ENCODE measurements around the gene HYKK. TPM values are rescaled to one million over a fixed set of nuclear protein-coding genes. Genes with fewer than 3 reads are reported as not detected.

The HYKK gene
- total RNA-seq, 1 experiment from 2014 or later, result 19.8 TPM

- H3K36me3 ChIP-seq (ENCODE audit: control insufficient read depth, insufficient read depth, low read length), result peaks cover 34% of the 10 kb centered on the region
- BruUV-seq (replicated peaks), result TSS peak; percentile 1
- in situ Hi-C loops (cut with HindIII; ENCODE audit: low pct_unique_long_range_greater_than_20kb, low sequenced_read_pairs), result no loop called here
- ChIA-PET CTCF (no interaction called here), POLR2A (interaction anchor here (0.6 kb wide), 1 partner anchor 15 kb away, joined by 4 read pairs; no protein-coding TSS in a partner anchor)
- H3K9me3 ChIP-seq (ENCODE audit: control insufficient read depth, insufficient read depth, low read depth, low read length), result no peaks in the 10 kb centered on the region
- peaks cover 43% of the 10 kb centered on the region for H3K4me1 ChIP-seq (ENCODE audit: control insufficient read depth, insufficient read depth, low read length)
- DNase-seq (ENCODE audit: low read depth, low spot score) (no peak), ATAC-seq (no peak)
- H3K27ac ChIP-seq (ENCODE audit: low read length), result peak overlapping the region; percentile 95
- intact Hi-C loops (cut with micrococcal nuclease; ENCODE audit: unreplicated experiment), result no loop called here
- no peaks in the 10 kb centered on the region for H3K27me3 ChIP-seq (ENCODE audit: control insufficient read depth, insufficient read depth, low read length)
- H3K4me3 ChIP-seq (ENCODE audit: low read depth in 2 of 2, low read length in 2 of 2), result no peak overlapping the region
- TF ChIP-seq CTCF (IDR thresholded peaks at IDR 0.05) (no peak), TCF7L2 (IDR thresholded peaks at IDR 0.05; ENCODE audit: low read depth, low read length) (no peak), POLR2AphosphoS5 (IDR thresholded peaks at IDR 0.05; ENCODE audit: low read depth, low read length) (no peak), REST (IDR thresholded peaks at IDR 0.05; ENCODE audit: insufficient read depth in 1 of 2, low read depth in 2 of 2, low read length in 1 of 2) (no peak), SIN3A (IDR thresholded peaks at IDR 0.05; ENCODE audit: borderline replicate concordance, insufficient read depth, low read depth, low read length) (no peak)
These were observed 46.0 kb upstream of the HYKK start for GRCh38 chr15:78461171-78461888.

GRCh38 chr15:78469031-78469430 lies 38.3 kb upstream of the HYKK start:
- no peaks in the 10 kb centered on the region; the same call in 1 of the 2 replicates for H3K4me1 ChIP-seq (ENCODE audit: control insufficient read depth, insufficient read depth, low read length)
- ATAC-seq, result no peak
- CTCF ChIA-PET, result interaction anchor here (0.6 to 0.7 kb wide), 4 partner anchors 47 to 233 kb away, joined by 4 to 13 read pairs (median 8); no protein-coding TSS in a partner anchor
- H3K36me3 ChIP-seq (ENCODE audit: control insufficient read depth, insufficient read depth, low read length), result peaks cover 57% of the 10 kb centered on the region
- H3K27ac ChIP-seq (ENCODE audit: low read length), result peak overlapping the region; percentile 55; the same call in 1 of the 2 replicates
- intact Hi-C loops (cut with micrococcal nuclease; ENCODE audit: unreplicated experiment), result no loop called here
- TF ChIP-seq CTCF (IDR thresholded peaks at IDR 0.05) (no peak), TCF7L2 (IDR thresholded peaks at IDR 0.05; ENCODE audit: low read depth, low read length) (no peak)
- no TSS peak for BruUV-seq (replicated peaks)
- H3K4me3 ChIP-seq (ENCODE audit: low read depth in 2 of 2, low read length in 2 of 2), result no peak overlapping the region
- POLR2A ChIA-PET, result no interaction called here
- H3K27me3 ChIP-seq (ENCODE audit: control insufficient read depth, insufficient read depth, low read length), result no peaks in the 10 kb centered on the region
- no peak for DNase-seq (ENCODE audit: low read depth, low spot score)
- in situ Hi-C loops (cut with HindIII; ENCODE audit: low pct_unique_long_range_greater_than_20kb, low sequenced_read_pairs), result no loop called here
- no peaks in the 10 kb centered on the region for H3K9me3 ChIP-seq (ENCODE audit: control insufficient read depth, insufficient read depth, low read depth, low read length)

All from Panc1 (cell line).